Renal cortical epithelial cell (primary cell): Measurements from ENCODE around the gene SH3GL3. TPM values are rescaled to one million over a fixed set of nuclear protein-coding genes. Genes with fewer than 3 reads are reported as not detected.
A peak's percentile ranks its signal among the peaks of the same experiment; 100 is the strongest.

Experiments used
- DNase-seq: peaks from one replicate; pipeline ENCODE4 v3.0.0-alpha.2; 2011; ENCODE audit warnings: low read depth
- total RNA-seq: library from RNA; depleted of rRNA; stranded (reverse); fragments of >200 nt; gene quantifications from 2 replicates; pipeline ENCODE4 v1.2.3, GENCODE V29; 2014

The SH3GL3 gene
- 0.35 and 0.69 TPM in 2 replicates for total RNA-seq

- peak; percentile 58 for DNase-seq
Observed at GRCh38 chr15:83446904-83447709, at the start of gene SH3GL3. SH3GL3 (plus strand) TSS chr15:83447341; CDS start chr15:83447534, 193 bp downstream.

DNA sequence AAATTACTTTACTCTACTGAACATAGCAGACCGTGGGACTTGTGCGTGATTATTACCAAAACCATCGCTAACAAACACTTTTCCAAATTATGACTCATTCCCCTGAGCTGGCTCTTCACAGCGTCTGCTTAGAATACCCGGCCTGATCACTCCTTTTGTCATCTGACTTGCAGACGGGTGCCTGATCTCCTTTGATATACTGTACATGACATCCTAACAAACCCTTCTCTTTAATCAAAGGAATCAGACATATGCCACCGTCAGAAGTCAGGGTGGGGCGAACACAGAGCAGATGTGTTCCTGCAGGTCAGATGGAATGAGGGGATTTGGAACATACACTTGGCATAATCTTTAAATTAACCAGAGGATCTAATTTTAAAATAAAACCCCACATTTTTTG is 48.5 kb upstream of the SH3GL3 start:
- no peak for DNase-seq

DNA sequence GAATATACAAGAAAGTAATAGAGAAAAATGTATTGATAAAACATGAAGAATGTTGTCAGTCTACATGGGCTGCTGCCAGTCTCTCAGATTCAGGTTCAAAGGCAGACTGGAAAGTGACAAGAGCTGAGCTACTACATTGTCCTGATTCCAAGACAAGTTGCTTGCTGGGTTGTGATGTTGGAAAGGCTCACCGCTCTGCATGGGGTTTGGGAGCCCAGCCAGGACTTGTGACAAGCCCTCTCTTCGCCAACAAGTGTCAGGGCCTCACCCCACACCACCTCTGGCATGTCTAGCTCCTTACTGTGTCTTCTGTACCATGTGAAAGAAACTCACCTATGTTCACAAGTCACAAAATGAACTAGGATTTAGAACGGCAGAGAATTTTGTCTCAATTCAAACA is 43.0 kb upstream of the SH3GL3 start:
- no peak for DNase-seq

DNA sequence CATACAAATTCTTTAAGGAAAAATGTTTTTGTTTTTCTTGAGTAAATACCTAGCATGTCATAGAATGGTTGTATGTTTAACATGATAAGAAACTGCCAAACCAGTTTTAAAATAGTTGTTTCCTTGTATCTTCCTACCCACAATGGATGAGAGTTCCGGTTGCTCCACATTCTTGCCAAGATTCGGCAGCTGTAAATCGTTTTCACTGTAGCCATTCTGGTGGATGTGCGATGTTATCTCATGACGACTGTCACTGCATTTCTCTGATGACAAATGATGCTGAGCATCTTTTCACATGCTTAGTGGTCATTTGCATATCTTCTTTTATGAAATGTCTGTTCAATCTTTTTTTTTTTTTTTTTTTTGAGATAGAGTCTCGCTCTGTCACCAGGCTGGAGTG is 36.6 kb upstream of the SH3GL3 start:
- DNase-seq: no peak

- no peak for DNase-seq
Observed at GRCh38 chr15:83413054-83413719, 34.0 kb upstream of the SH3GL3 start.

DNA sequence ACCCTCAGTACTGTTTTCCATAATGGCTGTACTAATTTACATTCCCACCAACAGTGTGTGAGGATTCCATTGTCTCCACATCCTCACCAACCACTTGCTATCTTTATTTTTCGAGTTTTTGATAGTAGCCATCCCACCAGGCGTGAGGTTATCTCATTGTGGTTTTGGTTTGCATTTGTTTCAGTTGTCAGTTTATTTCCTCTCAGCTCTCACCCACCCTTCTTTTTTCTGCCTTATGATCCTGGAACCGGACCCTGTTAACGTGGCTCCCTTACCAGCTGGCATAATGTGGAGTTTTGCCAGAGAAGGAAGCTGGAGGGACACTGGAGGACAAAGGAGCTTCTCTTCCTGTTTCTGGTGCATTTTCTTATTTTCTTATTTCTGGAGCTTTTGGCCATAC is 25.1 kb upstream of the SH3GL3 start:
- DNase-seq: no peak

GRCh38 chr15:83422541-83422940 is 24.6 kb upstream of the SH3GL3 start:
- DNase-seq: no peak

GRCh38 chr15:83424101-83424500 is 23.0 kb upstream of the SH3GL3 start:
- no peak for DNase-seq

DNA sequence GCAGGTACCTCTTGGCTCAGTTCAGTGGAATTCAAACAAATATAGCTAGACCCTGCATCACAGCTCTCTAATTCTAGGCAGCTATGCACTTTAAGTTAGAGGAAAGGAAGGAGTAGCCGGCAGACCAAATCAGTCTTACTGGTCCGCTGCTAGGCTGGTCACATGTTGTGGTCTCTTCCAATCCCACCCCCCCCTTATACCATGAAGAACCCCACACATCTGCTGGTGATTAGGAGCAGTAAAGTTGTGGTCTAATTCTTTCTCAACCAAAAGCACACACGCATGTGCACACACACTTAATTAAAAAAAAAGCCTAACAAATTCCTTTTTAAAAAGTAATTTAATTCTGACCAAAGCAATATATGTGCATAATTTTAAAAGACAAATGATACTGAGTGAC is 16.7 kb upstream of the SH3GL3 start:
- DNase-seq: no peak

- no peak for DNase-seq
Observed at GRCh38 chr15:83431521-83431920, 15.6 kb upstream of the SH3GL3 start.

DNA sequence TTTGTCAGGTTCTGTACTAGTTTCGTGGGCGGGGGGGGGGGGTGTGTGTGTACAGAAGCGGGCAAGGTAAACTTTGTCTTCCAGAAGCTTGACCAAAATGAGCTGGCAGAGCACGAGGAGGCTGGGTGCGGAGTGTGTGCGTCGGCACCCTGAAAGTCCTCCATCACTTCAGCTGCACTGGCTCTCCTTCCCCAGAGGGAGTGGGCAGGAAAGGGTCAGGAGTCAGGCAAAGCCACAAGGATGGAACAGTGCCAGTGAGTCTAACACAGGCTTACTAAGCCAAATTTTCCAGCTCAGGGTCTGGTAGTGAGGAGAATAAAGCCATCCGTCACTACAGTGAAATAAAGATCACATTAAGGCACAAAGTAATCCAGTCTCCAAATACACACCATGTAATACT is 11.9 kb upstream of the SH3GL3 start:
- peak; percentile 9 for DNase-seq

DNA sequence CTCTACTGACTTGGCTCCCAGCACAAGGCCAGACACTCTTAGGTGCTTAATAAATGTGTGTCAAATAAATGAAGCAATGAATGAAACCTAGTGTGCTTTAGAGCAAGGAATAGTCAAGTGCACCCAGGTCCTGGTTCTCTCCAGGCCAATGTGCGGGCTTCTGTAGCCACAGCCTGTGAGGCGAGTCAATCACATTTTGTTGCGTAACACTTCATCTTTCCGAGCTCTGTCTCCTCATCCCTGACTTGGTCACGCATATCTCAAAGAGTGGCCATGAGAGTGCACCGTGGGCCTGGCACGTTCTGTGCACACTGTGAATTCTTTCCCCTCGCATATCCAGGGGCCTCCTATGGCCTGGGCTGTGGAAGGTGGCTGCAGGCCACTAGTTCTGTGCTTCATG is 11.4 kb upstream of the SH3GL3 start:
- peak; percentile 28 for DNase-seq

DNA sequence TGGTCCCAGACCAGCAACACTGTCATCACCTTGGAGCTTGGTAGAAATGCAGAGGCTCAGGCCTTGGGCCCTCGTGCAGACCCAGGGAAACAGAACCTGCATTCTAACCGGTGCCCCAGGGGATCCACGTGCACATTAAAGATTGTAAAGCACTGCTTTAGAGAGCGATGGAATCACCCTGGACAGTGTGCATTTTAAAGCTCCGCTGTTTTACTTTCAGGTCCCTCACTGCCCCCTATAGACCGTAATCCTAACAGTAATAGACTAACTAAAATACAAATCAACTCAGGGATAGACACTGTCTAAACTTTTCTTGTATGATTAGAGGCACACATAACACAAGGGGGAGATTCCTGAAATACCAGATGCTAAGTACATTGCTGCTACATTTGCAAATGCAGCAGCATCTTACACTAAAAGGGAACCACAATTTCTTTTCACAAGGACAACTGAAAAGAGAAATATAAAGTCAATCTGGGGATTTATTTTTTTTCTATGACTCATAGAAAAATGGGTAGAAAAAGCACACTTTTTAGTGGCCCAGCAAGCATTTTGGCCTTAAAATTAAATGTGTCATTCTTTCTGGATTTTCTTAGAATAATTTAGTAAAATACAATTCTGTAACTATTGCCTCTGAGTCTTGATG is 10.5 kb upstream of the SH3GL3 start:
- DNase-seq: peak; percentile 65

DNA sequence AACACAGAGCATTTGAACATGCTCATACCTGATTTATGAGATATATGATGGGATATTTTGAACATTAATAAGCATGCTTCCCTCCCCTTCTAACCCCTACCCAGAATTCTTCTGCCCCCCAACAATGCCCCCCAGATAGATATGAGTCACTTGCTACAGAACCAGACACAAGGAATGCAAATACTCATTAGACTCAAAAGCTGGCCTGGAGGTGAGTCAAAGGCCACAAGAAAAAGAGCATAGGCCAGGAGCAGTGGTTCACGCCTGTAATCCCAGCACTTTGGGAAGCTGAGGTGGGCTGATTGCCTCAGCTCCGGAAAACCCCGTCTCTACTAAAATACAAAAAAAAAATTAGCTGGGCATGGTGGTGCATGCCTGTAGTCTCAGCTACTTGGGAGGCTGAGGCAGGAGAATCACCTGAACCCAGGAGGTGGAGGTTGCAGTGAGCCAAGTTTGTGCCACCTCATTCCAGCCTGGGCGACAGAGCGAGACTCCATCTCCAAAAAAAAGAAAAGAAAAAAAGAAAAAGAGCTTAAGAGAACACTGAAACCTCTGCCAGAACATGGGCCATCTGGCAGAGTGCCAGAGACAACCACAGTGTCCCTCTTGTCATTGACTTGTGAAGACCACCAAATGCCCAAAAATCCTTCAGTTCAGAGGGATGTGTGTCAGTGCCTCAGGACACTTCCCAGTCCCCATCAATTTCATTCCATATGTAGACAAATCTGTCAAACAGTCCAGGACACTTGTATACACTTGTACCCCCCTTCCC is 3.9 kb upstream of the SH3GL3 start:
- DNase-seq: no peak

- DNase-seq: no peak
Observed at GRCh38 chr15:83444936-83445335, 2.2 kb upstream of the SH3GL3 start.

GRCh38 chr15:83445643-83446042 is 1.5 kb upstream of the SH3GL3 start:
- no peak for DNase-seq

DNA sequence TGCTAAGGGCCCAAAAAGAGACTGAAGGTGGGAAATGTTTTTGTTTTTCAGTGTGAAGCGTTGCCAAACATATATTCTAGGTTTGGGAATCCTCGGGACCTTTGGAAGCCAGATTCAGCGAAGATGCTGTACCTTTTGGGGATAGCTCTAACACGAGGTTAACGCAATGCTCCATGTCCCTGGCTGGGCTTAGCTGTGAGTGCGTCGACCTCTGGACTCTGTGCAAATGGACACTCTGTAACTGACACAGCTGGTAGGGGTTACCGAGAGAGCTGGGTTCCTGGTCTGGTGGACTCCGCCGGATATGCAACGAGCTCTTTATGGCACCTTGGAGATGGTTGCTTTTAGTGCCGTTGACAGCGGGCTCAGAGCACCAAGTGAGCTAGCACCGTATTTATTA is 724 bp upstream of the SH3GL3 start:
- no peak for DNase-seq

GRCh38 chr15:83449250-83449671 is 2.1 kb downstream of the SH3GL3 start:
- no peak for DNase-seq

DNA sequence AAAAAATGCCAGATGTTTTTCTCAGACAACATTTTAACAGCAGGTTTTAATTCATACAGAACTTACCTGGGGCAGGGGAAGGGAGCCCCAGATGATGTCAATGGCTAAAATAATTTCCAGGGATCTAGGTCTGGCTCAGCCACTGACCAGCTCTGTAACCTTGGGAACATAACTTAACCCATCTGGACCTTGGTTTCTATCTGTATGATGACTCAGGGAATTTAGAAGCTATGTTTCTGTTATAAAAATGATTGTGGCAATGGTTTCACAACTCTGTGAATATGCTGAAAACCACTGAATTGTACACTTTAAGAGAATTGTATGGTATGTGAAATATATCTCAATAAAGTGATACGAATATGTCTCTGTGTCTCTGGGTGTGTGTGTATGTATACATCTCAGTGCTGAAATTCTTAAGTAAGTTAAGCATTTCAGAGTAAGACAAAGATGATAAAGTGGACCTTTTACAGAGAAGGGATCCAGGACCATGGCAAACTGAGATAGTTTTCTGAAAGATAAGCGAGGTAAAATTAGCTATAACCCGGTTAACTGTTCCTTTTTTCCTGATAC is 2.9 kb downstream of the SH3GL3 start:
- no peak for DNase-seq

- DNase-seq: no peak
Observed at GRCh38 chr15:83457149-83457548, 10.0 kb downstream of the SH3GL3 start.

GRCh38 chr15:83458381-83458780 is 11.2 kb downstream of the SH3GL3 start:
- DNase-seq: no peak

DNA sequence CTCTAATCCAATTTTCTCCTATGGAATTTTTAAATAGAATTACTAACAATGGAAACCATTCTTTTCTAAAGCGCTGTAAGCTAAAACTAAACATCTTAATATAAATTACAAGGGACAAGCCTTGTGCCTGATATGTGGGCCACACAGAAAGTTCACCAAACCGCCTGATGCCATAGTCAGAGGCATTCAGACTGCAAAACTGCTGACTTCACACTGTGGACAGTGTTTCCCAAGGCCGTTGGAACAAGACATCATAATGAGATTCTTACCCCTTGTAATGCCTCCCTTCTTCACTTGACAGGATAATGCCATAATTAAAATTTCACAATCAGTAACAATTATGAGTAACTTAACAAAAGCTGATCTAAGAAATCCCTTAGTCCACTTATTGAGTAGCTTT is 14.9 kb downstream of the SH3GL3 start:
- DNase-seq: no peak
